ENCODE data around the gene MTX3. TPM values are rescaled to one million over a fixed set of nuclear protein-coding genes. Genes with fewer than 3 reads are reported as not detected.
A peak's percentile ranks its signal among the peaks of the same experiment; 100 is the strongest.

MTX3 gene
- total and polyA plus RNA-seq, 10 of the 15 experiments (the other 5 are each of a cell fraction or from before 2014, with no cell fraction given) = 1.8 to 18.9 (median 9.3) TPM

DNA sequence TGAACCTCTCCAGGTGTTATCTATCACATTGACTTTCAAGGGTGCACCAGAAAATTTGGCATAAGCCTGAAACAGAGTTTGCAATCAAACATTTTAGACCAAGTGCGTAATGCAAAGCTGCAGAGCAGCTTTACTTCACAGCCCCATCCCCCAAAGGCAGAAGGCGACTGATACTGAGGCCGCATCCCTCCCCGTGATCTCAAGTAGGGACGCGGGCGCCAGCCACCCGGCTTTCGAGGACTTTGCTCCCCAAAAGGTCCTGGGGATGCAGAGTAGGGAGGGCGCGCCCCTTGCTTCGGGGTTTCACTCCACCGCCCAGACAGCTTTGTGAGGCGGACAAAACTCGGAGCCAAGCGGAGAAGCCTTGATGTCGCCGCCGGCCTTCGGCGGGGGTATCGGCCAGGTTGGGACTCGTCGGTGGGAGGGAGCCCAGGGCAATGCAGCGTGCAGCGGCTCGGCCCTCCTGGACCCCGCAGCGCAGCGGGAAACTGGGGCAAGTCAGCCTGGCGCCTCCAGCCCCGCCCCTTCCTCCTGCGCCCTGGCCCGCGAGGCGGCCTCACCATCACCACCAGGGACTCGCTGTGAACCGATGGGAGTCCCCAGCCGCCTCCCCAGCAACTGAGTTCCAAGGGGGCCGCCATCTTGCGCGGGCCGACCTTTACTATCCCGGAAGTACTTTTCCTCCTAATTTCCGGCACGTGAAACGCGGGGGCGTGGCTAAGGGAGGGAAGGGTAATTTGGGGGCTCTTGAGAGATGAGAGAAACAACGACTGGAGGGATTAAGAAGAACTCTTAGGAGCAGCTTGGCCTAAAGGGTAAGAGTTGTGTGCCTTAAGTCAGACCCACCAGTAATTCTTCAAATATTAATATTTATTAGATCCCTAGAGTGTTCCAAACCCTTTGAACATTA is at the start of gene MTX3 (continued):
- TF ChIP-seq ZNF622 (IDR thresholded peaks at IDR 0.05) = no peak
- no peak for TF ChIP-seq FOXM1 (IDR thresholded peaks at IDR 0.05; ENCODE audit: low read depth, low read length)
- no peak for TF ChIP-seq CEBPB (IDR thresholded peaks at IDR 0.05; ENCODE audit: borderline replicate concordance in 1 of 2, low read depth in 2 of 2, low read length in 2 of 2)
- 0 out of 4 replicates have a peak, but pooled peaks of 1 of the 2 experiments have one; percentile 26 for TF ChIP-seq EP300 (IDR thresholded peaks at IDR 0.05; ENCODE audit: borderline replicate concordance in 1 of 2, control insufficient read depth in 1 of 2, low read depth in 2 of 2, low read length in 2 of 2)
- TF ChIP-seq TCF3 (IDR thresholded peaks at IDR 0.05; ENCODE audit: borderline replicate concordance, insufficient read depth, low read depth, low read length) = no peak
- TF ChIP-seq NRF1 (conservative IDR thresholded peaks at IDR 0.05; ENCODE audit: low read depth, low read length) = no peak
- TF ChIP-seq SMAD5 (IDR thresholded peaks at IDR 0.05; ENCODE audit: low read depth) = no peak; the same call in 1 of the 2 replicates
- TF ChIP-seq SMC3 (IDR thresholded peaks at IDR 0.05; ENCODE audit: borderline replicate concordance, low read length) = no peak
- peak; percentile 63; the same call in 1 of the 2 replicates for TF ChIP-seq POLR2AphosphoS5 (IDR thresholded peaks at IDR 0.05; ENCODE audit: low read length)
- TF ChIP-seq SREBF1 (IDR thresholded peaks at IDR 0.05; ENCODE audit: low read length) = peak; percentile 79
- no peak for TF ChIP-seq POU2F2 (IDR thresholded peaks at IDR 0.05; ENCODE audit: borderline replicate concordance, low read depth, low read length)
- TF ChIP-seq EZH2 (IDR thresholded peaks at IDR 0.05; ENCODE audit: borderline replicate concordance, control insufficient read depth, low read depth, low read length) = no peak
- peak; percentile 55; the same call in 1 of the 2 replicates for TF ChIP-seq GATAD2B (conservative IDR thresholded peaks at IDR 0.05; ENCODE audit: low read depth)
- no peak for TF ChIP-seq ZBTB33 (IDR thresholded peaks at IDR 0.05)
- peak; percentile 58 for TF ChIP-seq CREM (IDR thresholded peaks at IDR 0.05; ENCODE audit: low read depth)
- TF ChIP-seq GABPA (IDR thresholded peaks at IDR 0.05; ENCODE audit: low read depth) = peak; percentile 98
- 0 out of 2 replicates have a peak, but pooled peaks have one; percentile 59 for TF ChIP-seq TARDBP (IDR thresholded peaks at IDR 0.05; ENCODE audit: borderline replicate concordance)
- peak; percentile 29 to 92 for TF ChIP-seq EGR1 (IDR thresholded peaks at IDR 0.05; ENCODE audit: borderline replicate concordance in 1 of 2, low read depth in 2 of 2, low read length in 2 of 2)
- peak; percentile 95 to 96 for TF ChIP-seq BHLHE40 (IDR thresholded peaks at IDR 0.05; ENCODE audit: borderline replicate concordance in 1 of 2, low read depth in 2 of 2, low read length in 1 of 2)
- TF ChIP-seq PAX8 (IDR thresholded peaks at IDR 0.05) = no peak
- no peak for TF ChIP-seq CTCF (IDR thresholded peaks at IDR 0.05 in 2 of 3, conservative IDR thresholded peaks at IDR 0.05 in 1 of 3; ENCODE audit: control insufficient read depth in 2 of 3, extremely low read depth in 1 of 3, insufficient read depth in 1 of 3, low read depth in 3 of 3, low read length in 3 of 3)
- no peak for TF ChIP-seq NFYA (IDR thresholded peaks at IDR 0.05; ENCODE audit: borderline replicate concordance, low read depth, low read length)
- no peak for TF ChIP-seq YBX1 (IDR thresholded peaks at IDR 0.05)
- no peak for TF ChIP-seq ZNF384 (IDR thresholded peaks at IDR 0.05; ENCODE audit: borderline replicate concordance, low read depth, low read length)
- no peak for TF ChIP-seq TCF7 (IDR thresholded peaks at IDR 0.05; ENCODE audit: borderline replicate concordance)
- TF ChIP-seq MEF2A (IDR thresholded peaks at IDR 0.05; ENCODE audit: insufficient read depth, low read depth, low read length) = no peak

Data from GM12878 (cell line).